ENCODE data around the gene MAP2K6. TPM values are rescaled to one million over a fixed set of nuclear protein-coding genes. Genes with fewer than 3 reads are reported as not detected.
A peak's percentile ranks its signal among the peaks of the same experiment; 100 is the strongest.

Gene MAP2K6
- total RNA-seq, 1 experiment from 2014 or later, result 17.7 TPM

DNA sequence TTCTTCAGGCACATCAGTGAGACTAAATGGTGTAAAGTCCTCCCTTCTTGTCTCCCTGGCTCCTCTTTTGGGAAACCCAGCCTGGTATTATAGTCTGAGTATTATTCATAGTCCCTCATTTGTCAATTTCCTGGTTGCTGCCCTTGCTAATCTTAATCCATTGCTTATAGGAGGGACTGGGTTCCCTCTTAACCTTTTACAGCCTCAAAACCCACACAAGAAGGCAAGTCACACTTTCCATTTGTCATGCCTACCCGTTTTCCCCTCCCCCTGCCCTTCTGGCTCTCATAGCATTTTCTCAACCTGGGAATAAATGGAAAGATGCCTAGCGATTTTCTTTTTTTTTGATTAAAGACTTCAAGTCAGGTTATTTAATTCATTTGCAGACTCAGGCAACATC lies 124.8 kb downstream of the MAP2K6 start:
- Mint-ChIP-seq H3K36me3 (ENCODE audit: insufficient read depth in 1 of 3, low read depth in 3 of 3) (peaks cover 12 to 33% (median 12%) of the 10 kb centered on the region in 3 experiments; a peak in 5 of 7 replicates), H3K27me3 (ENCODE audit: low read depth) (no peaks in the 10 kb centered on the region), H3K27ac (peak overlapping the region in 1 of 3 experiments; percentile 8; a peak in 1 of 7 replicates), H3K4me1 (peaks cover 4 to 10% of the 10 kb centered on the region in 2 experiments), H3K4me3 (no peak overlapping the region), H3K9me3 (no peaks in the 10 kb centered on the region)
- no peaks in the 10 kb centered on the region for H3K79me1 ChIP-seq (ENCODE audit: insufficient read depth, low read depth, low read length, poor library complexity, severe bottlenecking)
- H4K5ac ChIP-seq (ENCODE audit: insufficient read length, low read depth, low read length), result no peak overlapping the region
- no peak overlapping the region for H4K8ac ChIP-seq (replicated peaks; ENCODE audit: insufficient read length, low read depth, low read length)
- H3K27me3 ChIP-seq (ENCODE audit: insufficient read depth, low read length), result no peaks in the 10 kb centered on the region
- WGBS (ENCODE audit: extremely low coverage, insufficient read length, low lambda C conversion rate), result no CpG with 5 or more reads among the region's 2 CpGs
- H3K14ac ChIP-seq (ENCODE audit: insufficient read depth, low read length), result no peak overlapping the region
- no peaks in the 10 kb centered on the region for H3K23me2 ChIP-seq (ENCODE audit: insufficient read length, low read depth, low read length, poor library complexity, severe bottlenecking)
- no peak overlapping the region for H3K9ac ChIP-seq (ENCODE audit: extremely low read depth, insufficient read length, low read length)
- peak overlapping the region; percentile 55 for H2BK5ac ChIP-seq (ENCODE audit: insufficient read length, low read length)
- H4K91ac ChIP-seq (ENCODE audit: insufficient read length, low read depth, low read length), result no peak overlapping the region
- H4K20me1 ChIP-seq (ENCODE audit: control insufficient read depth, insufficient read depth, insufficient read length), result no peaks in the 10 kb centered on the region
- H3K27ac ChIP-seq (ENCODE audit: insufficient read length, low read depth, low read length), result no peak overlapping the region
- no peak overlapping the region for H3K4ac ChIP-seq (ENCODE audit: low read depth, low read length)
- H3K9me3 ChIP-seq (ENCODE audit: control insufficient read depth, low read depth, low read length), result no peaks in the 10 kb centered on the region
- H3T11ph ChIP-seq (ENCODE audit: low read length), result no peak overlapping the region
- H3K4me1 ChIP-seq (ENCODE audit: insufficient read depth, low read length), result no peaks in the 10 kb centered on the region
- H2BK20ac ChIP-seq (ENCODE audit: low read depth, low read length, poor library complexity, severe bottlenecking), result no peak overlapping the region
- H2AFZ ChIP-seq (ENCODE audit: low read length), result no peak overlapping the region
- H2BK12ac ChIP-seq (ENCODE audit: insufficient read length, low read depth, low read length), result no peak overlapping the region
- H2AK5ac ChIP-seq (ENCODE audit: insufficient read length, low read length), result no peak overlapping the region
- no peak overlapping the region for H2BK15ac ChIP-seq (ENCODE audit: low read depth, low read length)
- H3K23ac ChIP-seq (ENCODE audit: insufficient read length, low read depth, low read length), result no peak overlapping the region
- no peak overlapping the region for H3K56ac ChIP-seq (ENCODE audit: insufficient read length, low read depth, low read length)
- TF ChIP-seq, protein P1, sequence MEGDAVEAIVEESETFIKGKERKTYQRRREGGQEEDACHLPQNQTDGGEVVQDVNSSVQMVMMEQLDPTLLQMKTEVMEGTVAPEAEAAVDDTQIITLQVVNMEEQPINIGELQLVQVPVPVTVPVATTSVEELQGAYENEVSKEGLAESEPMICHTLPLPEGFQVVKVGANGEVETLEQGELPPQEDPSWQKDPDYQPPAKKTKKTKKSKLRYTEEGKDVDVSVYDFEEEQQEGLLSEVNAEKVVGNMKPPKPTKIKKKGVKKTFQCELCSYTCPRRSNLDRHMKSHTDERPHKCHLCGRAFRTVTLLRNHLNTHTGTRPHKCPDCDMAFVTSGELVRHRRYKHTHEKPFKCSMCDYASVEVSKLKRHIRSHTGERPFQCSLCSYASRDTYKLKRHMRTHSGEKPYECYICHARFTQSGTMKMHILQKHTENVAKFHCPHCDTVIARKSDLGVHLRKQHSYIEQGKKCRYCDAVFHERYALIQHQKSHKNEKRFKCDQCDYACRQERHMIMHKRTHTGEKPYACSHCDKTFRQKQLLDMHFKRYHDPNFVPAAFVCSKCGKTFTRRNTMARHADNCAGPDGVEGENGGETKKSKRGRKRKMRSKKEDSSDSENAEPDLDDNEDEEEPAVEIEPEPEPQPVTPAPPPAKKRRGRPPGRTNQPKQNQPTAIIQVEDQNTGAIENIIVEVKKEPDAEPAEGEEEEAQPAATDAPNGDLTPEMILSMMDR (conservative IDR thresholded peaks at IDR 0.05), result no peak
- no peak overlapping the region for H3K4me2 ChIP-seq (ENCODE audit: insufficient read depth, insufficient read length, low read length)
- no peak overlapping the region for H3K18ac ChIP-seq (ENCODE audit: insufficient read length, low read depth, low read length)
- H2BK120ac ChIP-seq (ENCODE audit: low read depth, low read length, poor library complexity, severe bottlenecking), result no peak overlapping the region
- H3K79me2 ChIP-seq (ENCODE audit: insufficient read depth, low read length), result no peaks in the 10 kb centered on the region
- no peak for DNase-seq
